Esophagus squamous epithelium (tissue), 4 donors: ENCODE results near the gene BICC1.

ENCODE experiments used
- POLR2A ChIP-seq, 4 donors: fragments of 450-650 bp; IDR thresholded peaks; one replicate each; pipeline ENCODE4 v1.6.1; 2017; ENCODE audit warnings: antibody characterized with exemption in 4 of 4, mild to moderate bottlenecking in 4 of 4, moderate library complexity in 3 of 4
- TF ChIP-seq, protein P1 (sequence below), 6 experiments: fragments of 450-650 bp in 4 of 6; fragments of 200-600 bp in 2 of 6; sonication (generic) in 2 of 6; IDR thresholded peaks; one replicate each; pipeline ENCODE4 v1.5.1; 2016 to 2019; ENCODE audit warnings: antibody characterized with exemption in 6 of 6, mild to moderate bottlenecking in 4 of 6, moderate library complexity in 4 of 6

DNA sequence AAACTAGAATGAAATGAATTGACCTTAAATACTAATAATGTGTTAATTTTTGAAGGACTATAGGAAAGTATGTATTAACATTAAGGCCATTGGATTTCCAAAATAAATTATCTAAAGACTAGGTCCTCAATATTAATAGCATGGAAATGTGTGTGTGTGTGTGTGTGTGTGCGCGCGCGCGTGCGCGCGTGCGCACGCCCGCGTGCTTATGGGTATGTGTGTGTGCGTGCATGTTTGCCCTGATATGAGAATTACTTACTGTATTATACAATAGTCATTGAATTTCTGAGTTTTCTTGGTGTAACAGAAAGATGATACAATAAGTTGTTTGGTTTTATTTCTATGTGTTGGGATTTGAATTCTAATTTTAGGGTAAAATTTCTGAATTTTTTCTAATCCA is 205.9 kb downstream of the BICC1 start:
- TF ChIP-seq, protein P1, sequence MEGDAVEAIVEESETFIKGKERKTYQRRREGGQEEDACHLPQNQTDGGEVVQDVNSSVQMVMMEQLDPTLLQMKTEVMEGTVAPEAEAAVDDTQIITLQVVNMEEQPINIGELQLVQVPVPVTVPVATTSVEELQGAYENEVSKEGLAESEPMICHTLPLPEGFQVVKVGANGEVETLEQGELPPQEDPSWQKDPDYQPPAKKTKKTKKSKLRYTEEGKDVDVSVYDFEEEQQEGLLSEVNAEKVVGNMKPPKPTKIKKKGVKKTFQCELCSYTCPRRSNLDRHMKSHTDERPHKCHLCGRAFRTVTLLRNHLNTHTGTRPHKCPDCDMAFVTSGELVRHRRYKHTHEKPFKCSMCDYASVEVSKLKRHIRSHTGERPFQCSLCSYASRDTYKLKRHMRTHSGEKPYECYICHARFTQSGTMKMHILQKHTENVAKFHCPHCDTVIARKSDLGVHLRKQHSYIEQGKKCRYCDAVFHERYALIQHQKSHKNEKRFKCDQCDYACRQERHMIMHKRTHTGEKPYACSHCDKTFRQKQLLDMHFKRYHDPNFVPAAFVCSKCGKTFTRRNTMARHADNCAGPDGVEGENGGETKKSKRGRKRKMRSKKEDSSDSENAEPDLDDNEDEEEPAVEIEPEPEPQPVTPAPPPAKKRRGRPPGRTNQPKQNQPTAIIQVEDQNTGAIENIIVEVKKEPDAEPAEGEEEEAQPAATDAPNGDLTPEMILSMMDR (IDR thresholded peaks at IDR 0.05): no peak
- no peak for TF ChIP-seq POLR2A (IDR thresholded peaks at IDR 0.05)
